HK-2 (cell line): Measurements from ENCODE around the gene VPS11.

ENCODE experiments used
- DNase-seq: peaks from one replicate; pipeline ENCODE4 v3.0.0-alpha.2; 2018; ENCODE audit not compliant: unreplicated experiment

Gene VPS11

DNA sequence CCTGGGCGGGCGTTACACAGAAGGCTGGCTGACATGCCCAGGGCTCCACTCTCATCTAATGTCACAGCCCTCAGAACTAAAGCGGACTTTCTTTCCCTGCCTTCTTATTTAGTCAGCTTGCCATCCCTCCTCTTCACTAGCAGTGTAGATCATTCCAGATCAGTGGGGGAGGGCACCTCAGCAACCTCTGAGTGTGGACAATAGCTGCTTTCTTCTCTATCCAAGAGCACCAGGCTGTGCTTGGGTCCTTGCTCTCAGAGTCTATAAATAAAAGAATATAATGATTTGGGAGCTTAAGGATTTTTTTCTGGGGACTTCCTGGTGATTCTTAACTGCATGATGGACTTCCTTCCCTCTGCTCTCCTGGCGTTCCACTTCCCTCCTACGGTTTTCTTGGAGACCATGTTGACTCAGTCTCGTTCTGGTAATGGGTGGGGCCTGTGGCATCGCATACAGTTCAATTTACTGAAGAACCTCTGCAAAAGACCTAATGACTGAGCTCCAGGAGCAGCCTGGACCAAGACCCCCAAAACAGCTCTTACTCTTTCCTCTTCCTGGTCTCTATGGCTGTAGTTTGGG is 14.2 kb downstream of the VPS11 start:
- no peak for DNase-seq

DNA sequence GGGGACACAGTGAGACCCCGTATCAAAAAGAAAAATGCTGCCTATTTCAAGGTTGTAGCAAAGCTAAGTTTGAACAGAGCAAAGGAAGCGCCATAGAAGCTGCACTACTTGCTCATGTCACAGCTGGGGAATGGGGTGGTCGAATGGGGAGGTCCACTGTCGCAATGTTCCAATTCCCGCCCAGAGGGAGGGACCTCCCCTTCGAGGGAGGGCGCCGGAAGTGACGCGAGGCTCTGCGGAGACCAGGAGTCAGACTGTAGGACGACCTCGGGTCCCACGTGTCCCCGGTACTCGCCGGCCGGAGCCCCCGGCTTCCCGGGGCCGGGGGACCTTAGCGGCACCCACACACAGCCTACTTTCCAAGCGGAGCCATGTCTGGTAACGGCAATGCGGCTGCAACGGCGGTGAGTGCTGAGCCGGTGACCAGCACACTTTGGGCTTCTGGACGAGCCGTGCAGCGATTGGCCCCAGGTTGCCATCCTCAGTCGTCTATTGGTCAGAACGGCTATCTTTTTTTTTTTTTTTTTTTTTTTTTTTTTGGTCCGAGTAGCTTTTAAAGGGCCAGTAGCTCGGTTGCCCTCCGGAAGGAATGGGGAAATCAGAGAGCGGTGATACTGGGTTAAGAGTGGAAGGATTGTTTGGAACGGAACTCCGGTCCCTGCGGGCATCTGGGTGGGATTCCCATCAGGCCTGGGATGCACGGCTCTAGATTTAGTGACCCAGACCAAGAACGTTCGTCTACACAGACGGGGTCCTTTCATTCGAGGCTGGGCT is 17.2 kb downstream of the VPS11 start, which contains the start of gene HMBS:
HMBS (plus strand) TSS at position 219 of the 774 bp plus-strand sequence; CDS start at position 372, 153 bp downstream.
- DNase-seq = peak; percentile 87

DNA sequence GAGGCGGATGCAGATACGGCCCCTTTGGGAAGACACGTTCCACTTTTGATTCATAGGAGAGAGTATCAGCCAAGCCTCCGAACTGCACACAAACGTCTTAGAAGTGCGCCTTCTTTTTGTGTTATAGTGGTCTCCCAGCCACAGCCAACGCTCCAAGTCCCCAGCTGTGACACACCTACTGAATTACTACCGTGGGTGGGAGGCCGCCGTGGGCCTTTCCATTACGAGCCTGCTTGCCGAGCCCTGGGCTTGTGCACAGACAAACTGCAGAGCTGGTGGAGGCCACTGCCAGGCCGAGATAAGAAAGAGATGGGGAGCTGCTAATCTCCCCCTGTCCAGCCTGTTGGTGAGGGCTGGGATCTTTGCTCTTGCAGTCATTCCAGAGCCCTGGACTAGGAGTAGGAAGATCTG is 17.8 kb downstream of the VPS11 start:
- no peak for DNase-seq

DNA sequence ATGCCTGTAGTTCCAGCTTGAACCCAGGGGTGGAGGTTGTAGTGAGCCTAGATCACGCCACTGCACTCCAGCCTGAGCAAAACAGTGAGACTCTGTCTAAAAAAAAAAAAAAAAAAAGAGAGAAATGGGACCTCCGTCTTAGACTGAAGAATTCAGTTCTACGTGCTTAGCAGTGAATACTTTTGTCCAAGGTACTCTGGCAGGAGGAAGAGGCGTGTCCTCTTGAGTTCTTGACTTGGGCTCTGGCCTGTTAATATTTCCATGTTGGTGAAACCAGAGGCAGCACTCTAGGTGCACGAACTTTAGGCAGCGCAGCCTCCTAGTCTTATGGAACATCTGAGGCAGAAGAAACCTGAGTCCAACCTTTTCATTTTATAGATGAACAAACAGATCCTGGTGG is 19.5 kb downstream of the VPS11 start:
- no peak for DNase-seq

DNA sequence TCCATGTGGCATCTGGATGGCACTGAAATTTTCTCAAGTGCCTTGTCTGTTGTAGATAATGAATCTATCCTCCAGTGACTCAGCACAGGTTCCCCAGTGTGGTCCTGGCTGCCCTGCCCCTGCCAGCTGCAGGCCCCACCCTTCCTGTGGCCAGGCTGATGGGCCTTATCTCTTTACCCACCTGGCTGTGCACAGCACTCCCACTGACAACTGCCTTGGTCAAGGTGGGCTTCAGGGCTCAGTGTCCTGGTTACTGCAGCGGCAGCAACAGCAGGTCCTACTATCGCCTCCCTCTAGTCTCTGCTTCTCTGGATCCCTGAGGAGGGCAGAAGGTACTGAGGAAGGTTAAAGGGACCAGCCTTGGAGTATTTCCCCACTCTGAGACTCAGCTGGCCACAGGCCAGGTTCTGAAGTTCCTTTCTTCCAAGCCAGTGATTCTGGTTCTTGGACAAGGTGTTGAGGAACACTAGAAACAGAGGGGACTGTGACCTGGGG is 20.2 kb downstream of the VPS11 start:
- DNase-seq = no peak

DNA sequence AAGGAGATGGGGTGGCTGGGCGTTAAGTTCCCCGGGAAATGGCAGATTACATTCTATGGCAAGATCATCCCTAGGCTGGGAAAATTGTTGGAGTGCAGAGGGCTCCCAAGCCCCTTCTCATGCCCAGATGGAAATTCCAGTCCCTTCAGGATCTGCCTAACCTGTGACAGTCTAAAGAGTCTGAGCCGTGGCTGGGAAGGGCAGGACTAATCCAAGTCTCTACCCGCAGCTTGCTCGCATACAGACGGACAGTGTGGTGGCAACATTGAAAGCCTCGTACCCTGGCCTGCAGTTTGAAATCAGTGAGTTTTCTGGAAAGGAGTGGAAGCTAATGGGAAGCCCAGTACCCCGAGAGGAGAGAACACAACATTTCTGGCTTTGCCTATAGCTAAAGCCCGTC is 20.8 kb downstream of the VPS11 start:
- no peak for DNase-seq

DNA sequence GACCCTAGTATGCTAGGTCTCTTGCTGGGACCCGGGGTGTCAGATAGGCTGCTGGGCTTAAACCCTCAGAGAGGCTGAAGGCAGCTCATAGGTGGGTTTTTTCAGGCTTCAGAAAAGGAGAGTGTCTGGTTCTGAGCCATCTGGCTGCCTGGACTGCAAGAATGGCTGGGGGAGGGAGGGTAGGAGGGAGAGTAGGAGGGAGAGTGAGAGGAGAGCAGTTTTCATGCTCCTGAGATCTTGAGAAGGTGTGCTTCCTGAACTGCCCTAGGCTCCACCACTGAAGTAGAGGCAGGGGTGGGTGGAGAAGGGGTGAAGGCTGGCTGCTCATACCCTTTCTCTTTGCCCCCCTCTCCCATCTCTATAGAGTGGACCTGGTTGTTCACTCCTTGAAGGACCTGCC is 21.7 kb downstream of the VPS11 start:
- no peak for DNase-seq

DNA sequence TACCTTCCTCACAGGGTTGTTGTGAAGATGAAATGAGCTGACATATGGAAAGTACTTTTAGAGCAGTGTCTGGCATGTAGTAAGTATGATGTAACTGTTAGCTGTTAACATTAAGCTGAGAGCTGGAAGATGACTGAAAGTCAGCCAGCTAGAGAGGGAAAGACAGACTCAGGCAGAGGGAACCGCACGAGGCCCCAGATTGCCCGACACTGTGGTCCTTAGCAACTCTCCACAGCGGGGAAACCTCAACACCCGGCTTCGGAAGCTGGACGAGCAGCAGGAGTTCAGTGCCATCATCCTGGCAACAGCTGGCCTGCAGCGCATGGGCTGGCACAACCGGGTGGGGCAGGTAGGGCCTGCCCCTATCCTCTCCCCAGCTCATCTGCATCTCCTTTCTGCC is 23.6 kb downstream of the VPS11 start:
- DNase-seq = no peak

DNA sequence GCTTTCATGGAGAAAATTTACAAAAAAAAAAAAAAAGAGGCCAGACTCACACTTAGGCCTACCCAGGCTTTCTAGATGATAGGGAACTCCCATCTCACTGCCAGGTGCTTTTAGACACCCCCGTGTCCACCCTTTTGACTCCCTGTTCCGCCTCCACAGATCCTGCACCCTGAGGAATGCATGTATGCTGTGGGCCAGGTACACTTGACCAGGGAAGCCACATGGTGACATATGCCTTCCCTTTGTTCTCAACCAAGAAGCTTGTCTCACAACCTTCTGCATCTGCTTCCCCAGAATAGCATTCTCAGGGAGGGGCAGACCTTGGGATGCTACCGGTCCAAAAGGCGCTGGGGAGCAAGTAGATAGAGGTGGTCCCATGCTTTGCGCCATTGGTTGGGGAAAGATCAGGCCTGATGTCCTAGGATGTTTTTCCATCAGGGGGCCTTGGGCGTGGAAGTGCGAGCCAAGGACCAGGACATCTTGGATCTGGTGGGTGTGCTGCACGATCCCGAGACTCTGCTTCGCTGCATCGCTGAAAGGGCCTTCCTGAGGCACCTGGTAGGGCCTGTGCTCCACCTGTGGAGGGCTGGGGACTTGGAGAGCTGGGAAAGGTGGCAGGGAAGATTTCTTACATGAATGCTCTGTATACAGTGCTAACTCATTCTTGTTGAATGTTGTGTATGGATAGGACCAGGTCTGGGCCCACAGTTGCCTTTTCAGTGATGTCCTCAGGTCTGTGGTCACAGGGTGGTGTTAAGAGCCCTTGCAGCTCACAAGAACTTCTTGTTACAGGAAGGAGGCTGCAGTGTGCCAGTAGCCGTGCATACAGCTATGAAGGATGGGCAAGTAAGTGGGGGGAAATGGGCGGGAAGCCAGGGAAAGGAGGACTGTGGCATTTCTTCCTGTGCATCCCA is 24.6 kb downstream of the VPS11 start:
- DNase-seq = no peak

DNA sequence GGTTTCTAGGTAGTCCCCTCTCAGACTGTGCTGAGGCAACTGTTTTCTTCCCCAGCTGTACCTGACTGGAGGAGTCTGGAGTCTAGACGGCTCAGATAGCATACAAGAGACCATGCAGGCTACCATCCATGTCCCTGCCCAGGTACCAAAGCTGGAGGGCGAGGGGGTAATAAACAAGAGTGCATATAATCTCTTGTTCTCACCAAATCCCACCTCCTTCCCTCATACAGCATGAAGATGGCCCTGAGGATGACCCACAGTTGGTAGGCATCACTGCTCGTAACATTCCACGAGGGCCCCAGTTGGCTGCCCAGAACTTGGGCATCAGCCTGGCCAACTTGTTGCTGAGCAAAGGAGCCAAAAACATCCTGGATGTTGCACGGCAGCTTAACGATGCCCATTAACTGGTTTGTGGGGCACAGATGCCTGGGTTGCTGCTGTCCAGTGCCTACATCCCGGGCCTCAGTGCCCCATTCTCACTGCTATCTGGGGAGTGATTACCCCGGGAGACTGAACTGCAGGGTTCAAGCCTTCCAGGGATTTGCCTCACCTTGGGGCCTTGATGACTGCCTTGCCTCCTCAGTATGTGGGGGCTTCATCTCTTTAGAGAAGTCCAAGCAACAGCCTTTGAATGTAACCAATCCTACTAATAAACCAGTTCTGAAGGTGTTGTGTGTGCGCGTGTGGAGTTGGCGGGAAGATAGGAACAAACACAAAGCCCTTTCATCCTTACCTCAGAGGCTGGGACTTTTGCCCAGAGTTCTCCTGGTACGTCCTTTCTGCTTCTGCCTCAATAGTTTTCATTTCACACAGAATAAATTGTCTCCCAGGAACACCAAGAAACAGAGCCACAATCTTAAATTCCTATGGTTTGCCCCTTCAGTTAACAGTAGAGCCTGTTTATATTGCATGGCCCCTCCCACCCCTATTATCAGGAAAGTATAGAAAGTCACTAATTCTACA is 25.5 kb downstream of the VPS11 start:
- DNase-seq = no peak

DNA sequence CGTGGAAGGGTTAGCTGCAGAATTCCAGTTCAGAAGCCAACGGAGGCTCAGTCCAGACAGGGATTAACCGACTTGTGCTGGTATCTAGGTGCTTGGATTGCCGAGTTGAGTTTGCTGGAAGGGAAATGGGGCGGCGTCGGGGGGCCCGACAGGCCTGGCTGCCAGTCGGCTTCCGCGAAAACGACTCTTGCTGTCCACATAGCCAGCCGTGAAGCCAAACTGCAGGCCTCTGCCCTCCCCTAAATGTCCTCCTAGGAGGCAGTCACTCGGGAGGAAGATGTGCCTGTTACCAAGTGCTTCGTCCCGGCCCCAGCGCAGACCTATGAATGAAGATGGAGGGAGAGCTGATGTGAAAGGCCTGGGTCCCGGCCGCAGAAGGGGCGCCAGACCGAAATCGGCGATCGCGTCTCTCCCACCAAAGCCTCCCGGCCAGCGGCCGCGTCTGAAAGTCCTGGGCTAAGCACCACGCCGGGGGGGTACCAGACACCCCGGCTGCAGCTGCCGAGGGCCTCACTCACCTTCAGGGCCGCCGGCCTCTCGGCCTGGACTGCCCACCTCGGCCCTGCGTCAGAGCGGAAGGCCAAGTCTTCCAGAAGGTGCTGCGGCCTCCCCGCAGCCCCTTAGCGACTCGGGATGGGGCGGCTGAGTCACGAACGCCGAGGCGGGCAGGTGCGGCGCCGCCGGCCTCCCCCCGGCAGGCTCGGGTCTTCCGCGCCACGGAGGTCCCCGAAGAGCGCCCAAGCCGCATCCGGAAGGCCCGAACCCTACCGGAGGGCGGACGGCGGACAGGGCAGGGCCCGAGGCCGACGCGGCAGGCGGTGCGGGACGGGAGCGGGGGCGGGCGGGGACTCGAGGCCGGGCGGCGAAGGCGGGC is 26.6 kb downstream of the VPS11 start:
- DNase-seq = peak; percentile 38

DNA sequence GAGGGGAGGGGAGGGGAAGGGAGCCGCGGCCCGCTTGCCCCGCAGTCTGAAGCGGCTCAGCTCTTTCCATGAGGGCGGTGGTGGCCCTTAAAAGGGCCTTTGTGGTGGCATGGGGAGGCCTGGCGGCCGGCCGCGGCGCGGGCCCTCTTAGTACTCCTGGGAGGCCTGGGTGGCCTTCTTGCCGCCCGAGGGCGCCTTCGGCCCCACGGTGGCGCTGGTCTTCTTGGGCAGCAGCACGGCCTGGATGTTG is 27.1 kb downstream of the VPS11 start:
- DNase-seq = no peak

DNA sequence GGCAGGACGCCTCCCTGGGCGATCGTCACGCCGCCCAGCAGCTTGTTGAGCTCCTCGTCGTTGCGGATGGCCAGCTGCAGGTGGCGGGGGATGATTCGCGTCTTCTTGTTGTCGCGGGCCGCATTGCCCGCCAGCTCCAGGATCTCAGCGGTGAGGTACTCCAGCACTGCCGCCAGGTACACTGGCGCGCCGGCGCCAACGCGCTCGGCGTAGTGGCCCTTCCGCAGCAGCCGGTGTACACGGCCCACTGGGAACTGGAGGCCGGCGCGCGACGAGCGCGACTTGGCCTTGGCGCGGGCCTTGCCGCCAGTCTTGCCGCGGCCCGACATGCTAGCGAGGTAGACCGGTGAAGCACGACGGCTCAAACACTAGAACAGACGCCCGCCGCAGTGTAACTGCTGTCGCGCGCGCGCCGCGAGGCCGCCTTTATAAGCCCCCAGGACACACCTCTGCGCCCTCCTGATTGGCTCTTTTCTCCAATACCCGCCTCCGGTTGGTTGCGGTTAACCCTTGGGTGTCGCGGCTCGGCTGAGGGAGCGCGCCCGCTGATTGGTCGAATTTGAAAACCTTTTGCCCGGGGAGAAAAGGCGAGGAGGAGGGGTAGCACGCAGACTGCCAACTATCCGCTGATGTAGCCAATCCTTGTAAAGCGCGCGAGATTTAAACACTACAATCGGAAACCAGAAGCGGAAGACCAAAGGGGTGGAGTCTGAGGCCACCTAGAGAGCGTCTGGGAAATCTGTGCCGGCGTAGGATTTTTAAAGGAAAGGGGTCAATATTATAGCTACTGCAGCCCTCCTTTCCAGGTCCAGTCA is 27.7 kb downstream of the VPS11 start:
- peak; percentile 97 for DNase-seq

DNA sequence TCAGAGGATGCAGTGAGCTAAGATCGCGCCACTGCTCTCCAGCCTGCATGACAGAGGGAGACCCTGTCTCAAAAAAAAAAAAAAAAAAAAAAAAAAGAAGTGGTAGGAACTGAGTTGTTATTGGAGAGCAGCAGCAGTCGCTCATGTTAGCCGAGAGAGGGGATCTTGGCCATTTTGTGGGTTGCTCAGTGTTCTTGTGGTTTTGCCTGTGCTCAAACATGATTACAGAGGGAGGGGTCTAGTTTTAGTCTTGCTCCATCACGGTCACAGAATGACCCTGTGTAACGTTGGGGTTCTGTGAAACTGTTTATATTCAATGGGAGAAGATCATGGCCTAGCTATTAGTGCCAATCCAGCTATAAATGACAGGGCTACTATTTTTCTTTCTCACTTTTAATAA is 32.1 kb downstream of the VPS11 start:
- DNase-seq = no peak

DNA sequence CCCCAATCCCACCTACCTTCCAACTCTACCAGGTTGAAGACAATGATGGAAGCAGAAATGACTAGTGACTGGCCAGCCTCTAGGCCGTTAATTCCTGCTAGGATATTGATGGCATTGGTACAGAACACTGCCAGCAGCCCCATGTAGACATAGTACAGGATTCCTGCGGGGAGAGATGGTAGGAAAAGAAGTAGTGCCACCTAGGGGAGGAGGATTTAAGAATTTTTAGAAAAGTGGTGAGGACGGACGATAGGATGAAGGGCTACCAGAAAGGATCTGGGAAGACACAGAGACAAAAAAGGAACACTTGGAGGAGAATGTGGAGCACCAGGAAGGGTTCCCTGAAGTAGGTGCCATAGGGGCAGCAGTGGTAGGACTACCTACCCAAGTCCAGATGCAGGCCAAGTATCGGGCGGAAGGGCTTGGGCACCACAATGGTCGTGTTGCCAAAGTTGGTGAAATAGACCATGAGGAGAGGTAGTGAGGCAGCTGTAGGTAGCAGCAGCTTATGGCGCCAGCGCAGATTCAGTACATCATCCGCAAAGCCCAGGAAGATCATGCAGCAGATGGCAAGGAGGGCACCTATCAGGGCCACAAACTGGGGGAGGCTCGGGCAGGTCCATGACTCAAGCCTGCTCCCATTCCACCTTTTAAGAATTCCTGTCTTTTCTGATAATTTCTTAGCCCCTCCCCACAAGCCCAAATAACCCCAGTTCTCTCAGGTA is 32.8 kb downstream of the VPS11 start:
- DNase-seq = no peak

DNA sequence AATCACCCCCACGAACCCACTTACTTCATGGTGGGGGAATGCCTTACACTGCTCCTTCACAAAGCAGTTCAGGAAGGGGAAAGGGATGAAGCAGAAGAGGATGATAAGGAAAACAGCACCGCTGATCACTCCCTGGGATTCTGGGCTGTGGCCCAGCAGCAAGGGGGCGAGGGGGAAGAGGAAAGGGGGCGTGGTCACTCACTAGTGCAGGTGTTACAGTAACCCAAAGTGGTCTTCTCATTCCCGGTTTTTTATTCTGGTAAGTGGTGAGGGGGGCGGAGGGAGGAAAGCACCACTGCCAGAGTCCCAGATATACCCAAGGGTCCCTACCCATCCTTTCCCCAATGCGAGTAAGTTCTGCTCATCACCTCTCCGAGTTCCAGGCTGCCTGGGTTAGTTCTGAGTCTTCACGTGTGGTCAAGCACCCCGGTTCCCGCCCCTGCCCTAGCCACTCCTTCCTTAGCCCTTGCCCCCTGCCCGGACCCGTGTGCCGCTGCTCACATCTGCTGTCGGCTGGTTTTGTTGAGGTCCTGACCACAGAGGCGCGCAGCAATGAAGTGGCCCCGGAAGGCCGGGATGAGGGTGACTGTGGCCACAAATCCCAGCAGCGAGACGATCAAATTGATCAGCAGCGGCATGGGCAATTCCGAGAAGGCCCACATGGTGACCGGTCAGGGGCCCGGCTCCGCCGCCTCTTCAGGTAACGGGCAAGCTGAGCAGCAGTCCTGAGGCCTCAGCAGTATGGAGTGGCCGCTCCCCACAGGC is 33.6 kb downstream of the VPS11 start:
- DNase-seq = no peak

DNA sequence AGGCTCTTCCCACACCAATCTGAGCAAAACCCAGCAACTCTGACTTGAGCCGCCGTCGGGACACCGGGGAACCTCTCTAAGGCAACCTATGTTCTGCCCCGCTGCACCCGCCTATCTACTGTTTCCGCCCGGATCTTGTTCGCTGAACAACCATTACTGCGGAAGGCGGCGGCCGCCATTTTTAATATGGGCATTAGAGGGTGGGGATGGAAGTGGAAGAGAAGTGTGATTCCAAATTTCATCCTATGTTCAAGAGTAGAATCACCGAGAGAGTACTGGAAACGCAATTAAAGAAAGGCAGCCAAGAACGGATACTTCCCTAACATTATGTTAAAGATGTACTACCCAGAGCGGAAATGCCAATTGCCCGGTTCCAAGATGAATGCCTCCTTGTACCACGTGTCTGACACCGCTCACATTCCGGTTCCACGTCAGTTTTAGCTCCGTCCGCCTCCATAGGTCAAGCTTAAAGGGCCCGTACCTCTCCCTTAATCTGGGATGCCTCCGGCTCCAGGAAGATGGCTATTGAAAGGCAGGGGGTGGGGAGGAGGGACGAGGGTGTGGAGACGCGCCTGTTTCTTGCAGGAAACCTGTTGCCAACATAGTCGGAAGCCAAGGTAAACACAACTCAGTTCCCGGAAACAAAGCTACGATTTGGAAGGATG is 34.3 kb downstream of the VPS11 start, which contains the start of gene DPAGT1:
DPAGT1 (minus strand) TSS at position 95 of the 665 bp plus-strand sequence. CDS start 198 bp downstream, outside the sequence.
- peak; percentile 79 for DNase-seq
